ENCODE measurements around the gene LAMA2. TPM values are rescaled to one million over a fixed set of nuclear protein-coding genes. Genes with fewer than 3 reads are reported as not detected.

The LAMA2 gene
- total RNA-seq, 1 donor from 2014 or later: 0.17 TPM

DNA sequence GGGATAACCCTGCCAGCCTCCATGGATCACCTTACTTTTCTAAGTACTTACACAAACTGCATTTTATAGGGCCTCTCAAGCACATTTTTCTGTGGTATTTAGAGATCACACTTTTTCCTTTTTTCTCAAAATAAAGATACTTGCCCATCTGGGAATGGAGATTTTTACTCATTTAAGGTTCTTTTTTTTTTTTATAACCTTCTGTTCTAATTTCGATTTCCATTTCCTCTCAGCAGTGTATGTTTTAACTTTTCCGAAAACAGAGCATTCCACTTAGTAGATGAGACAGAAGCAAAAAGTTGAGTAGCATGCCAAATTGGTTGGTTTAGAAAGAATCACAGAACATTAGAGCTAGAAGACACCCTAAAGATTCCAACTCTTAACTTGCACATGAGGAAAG is 612.7 kb downstream of the LAMA2 start:
- DNase-seq: no peak

DNA sequence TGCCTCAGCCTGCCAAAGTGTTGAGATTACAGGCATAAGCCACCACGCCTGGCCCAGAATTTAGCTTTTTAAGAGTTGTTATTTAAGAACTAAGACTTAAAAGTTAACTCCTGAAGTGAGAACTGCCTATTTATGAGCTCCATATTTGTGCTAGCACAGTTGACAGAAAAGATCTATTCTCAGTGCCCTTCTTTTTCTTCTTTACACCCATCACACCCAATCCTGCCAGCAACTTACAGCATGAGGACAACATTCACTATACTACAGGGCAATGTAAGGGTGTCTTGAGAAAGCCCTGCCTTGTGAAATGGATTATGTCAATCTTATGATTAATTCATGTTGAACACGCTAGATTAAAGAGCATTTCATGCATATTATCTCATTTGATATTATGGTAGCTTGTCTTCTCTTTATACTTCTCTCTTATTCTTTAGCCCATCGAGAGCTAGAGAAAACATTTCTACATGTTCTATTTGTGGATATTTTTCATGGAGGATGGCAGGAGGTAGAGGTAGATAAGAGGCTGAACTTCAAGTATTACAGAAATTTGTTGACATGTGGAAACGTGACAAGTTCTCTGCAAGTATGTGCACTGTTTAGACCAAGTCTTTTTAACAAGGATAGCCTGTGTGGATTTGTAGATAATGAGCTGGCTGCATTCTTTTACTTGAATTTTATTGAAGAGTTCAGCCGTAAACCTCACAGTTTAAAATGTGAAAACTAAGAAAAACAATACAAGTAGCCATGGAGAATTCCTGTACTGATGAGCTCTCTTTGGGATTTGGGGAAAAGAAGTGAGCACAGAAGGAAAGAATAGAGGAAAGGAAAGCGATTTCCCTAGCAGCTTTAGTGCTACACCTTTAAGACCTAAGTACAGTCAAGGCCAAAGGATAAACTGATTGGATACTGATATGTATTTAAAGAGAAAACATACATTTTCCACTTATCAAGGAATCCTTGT is 614.8 kb downstream of the LAMA2 start:
- DNase-seq: no peak

DNA sequence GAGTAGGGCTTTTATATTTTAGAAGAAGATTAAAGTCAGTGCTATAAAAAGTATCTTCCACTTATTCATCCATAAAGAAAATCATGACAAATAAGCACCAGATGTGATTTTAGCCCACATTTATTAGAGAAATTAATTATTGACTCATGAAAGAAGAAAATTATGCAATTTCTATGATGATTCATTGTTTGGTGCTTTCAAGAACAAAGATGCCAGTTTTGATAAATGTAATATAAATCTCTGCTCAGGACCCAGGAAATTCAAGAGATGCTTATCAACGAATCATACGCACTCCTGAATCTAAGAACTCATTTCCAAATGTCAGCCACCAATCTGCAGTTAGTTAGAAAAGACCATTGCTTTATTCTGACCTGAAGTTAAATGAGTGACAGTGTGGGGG is 615.6 kb downstream of the LAMA2 start:
- DNase-seq: no peak

DNA sequence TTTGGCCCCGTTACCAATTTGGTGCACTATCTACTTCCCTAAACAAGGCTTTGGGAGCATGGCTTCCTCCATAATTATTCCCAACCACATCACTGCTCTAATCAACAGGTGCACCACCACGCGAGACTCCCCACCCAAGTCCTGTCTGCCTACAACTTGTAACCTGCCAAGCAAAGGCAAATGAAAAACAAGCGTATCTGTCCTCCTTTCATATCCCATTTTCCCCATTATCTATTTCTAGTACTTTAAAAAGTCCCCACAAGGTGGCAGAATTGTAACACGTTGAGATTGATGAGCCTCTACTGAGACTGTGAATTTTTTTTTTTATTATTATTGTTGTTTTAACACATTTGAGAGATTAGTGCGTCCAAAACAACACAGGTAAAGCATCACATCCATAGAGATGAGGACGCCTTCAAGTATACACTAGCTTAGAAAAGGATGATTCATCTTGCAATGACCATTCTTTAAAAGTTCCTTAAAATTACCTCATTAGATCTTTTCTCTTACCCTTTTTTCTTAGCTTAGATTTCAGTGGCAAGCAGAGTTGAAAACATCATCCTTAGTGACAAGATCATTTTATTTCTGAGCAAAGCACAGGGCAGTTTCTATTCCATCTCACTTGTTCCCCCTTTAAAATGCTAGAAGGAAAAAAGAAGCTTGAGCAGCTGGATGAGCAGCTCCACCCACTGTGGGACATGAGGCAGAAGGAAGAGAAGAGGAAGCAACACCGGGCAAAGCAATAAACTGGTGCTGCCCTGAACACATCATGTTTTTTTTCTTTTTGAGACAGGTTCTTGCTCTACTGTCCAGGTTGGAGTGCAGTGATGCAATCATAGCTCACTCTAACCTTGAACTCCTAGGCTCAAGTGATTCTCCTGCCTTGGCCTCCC is 616.3 kb downstream of the LAMA2 start:
- peak; percentile 77 for DNase-seq

DNA sequence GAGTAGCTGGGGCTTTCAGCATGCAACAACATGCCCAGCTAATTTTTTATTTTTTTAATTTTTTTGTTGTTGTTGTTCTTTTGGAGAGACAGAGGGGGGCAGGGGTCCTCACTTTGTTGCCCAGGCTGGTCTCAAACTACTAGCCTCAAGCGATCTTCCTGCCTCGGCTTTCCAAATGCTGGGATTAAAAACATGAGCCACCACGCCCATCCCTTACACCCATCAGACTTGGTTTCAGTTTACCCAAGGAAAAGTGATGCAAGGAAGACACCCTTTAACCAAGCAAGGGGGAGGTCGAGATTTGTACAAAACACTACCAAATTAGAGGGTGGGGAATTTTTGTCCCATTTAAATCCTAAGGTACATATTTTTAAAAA is 616.9 kb downstream of the LAMA2 start:
- DNase-seq: no peak

DNA sequence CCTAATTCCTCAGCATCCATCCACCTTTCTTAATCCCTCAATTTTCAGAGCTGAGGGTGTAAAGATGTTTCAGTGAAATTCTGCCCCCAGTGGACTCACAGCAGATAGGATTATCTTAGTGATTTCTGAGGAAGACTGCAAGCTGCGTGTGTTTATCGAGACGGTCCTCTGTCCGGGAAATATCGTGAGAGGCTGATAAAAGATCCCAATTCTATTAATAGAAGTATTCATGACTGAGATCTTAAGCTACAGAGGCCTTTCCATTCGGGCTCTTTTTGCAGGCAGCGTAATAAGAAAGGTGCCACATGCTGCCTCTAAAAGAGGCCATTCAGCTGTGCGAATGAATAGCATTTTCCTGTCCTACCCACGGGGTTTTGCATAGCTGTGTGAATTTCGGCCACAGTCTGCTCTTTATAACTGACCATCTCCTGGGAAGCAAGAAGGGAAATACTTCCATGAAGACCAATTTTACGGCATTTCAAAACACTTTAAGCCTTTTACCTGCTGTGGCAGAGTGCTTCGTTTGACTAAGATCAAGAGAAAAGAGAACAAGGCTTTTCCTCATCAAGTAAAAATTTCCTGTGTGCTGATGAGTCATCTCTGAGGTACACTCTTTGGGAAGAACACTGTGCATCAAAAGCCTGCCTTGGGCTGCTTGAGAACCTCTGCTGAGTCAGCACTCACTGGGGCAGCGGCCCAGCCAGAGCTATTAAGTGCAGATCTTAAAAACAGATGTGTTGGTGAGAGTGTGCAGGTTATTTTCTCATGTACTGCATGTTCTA is 618.2 kb downstream of the LAMA2 start:
- DNase-seq: peak; percentile 83

DNA sequence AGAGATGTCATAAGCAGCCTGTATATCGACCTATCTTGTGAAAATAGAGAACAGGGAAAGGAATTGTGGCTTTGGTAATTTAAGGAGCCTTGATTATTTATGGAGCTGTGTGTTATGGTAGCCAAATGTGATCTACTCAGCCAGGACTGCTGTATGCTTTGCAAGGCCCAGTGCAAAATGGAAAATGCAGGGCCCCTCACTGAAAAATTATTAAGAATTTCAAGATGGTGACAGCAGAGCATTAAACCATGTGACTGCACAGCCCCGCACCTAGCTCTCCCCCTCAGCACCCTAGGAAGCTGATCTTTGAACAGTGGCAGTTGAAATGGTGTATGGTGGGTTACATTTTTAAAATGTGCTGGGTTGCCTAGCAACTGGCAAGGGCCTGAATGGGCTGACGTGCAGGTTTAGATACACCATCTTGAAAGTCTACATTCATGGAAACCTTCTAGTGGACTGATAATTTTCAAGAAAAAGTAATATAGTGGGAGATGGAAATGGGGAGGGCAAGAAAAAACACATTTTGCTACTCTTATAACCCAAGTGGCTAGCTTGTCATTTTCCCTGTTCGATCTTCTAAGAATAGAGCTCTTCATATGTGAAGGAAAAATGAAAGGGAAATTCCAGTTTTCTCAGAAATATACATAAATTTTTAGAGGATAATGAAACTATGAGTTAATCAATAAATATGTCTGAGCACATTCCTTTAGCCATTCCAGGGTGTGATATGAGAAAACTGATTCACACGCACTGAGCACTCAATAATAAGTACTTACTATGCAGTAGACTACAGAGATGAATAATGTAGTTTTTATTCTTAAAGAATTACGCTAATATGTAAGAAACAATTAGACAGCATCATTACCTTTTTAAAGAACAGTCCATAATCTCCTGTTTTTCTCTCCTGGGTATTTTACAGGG is 619.1 kb downstream of the LAMA2 start:
- DNase-seq: no peak

DNA sequence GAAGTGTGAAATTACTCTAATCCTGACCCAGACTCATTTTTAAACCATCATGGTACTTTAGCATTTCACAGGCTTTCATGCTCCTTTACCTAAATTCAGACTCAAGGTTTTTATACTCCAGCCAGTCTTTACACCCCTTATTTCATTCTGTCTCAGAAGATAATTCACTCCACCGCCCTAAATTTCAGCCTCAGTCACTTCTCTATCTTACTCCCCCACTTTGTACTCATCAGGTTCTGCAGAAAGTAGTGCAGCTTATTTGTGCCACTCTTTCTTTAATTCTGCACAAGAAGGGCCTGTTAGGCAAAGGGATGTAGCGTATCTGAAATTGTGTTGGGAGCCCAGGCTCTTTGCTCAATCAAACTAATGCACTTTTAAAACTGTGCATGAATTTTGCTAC is 621.5 kb downstream of the LAMA2 start:
- no peak for DNase-seq

DNA sequence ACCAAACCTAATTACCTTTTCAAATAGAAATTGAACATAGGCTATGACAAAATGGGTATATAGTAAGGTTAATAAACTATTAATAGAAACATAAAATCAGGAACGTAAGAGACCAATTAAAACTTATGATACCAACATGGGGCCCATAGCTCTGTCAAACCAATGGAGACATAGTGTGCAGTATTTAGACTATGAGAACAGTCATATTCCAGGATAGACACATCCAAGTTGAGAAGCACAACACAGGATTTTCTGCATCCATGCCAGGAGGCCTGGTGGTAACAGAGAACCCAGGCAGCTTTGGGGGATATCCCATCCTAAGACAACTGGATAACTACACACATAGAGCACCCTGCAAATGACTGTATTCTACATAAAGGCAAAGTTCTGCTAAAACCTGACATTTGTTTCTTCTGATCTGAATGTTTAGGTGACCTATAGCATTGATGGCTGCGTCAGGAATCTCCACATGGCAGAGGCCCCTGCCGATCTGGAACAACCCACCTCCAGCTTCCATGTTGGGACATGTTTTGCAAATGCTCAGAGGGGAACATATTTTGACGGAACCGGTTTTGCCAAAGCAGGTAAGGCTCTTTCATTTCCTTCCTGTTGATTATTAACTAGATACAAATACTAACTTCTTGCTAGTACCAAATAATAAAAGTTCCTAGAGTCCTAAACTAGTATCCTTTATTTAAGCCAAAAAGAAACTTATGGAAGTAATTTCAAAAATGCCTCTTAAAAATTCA is 624.3 kb downstream of the LAMA2 start:
- DNase-seq: no peak

DNA sequence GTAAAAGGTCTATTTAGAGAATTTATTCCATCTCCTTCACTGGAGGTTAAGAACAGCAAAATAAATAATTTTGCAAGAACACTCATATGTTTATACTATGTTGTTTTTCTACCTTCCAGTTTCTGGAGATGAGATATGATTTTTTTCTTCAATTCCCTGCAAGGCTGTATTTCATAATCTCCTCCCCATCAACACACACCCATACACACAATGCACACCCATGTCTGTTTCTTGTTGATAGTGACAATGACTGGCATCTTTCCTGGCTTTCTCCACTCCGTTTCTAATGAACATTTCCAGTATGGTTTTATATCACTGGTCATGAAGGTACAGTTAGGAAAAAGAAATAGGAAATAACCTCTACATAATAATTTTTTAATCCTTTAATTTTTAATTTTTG is 624.9 kb downstream of the LAMA2 start:
- DNase-seq: no peak

DNA sequence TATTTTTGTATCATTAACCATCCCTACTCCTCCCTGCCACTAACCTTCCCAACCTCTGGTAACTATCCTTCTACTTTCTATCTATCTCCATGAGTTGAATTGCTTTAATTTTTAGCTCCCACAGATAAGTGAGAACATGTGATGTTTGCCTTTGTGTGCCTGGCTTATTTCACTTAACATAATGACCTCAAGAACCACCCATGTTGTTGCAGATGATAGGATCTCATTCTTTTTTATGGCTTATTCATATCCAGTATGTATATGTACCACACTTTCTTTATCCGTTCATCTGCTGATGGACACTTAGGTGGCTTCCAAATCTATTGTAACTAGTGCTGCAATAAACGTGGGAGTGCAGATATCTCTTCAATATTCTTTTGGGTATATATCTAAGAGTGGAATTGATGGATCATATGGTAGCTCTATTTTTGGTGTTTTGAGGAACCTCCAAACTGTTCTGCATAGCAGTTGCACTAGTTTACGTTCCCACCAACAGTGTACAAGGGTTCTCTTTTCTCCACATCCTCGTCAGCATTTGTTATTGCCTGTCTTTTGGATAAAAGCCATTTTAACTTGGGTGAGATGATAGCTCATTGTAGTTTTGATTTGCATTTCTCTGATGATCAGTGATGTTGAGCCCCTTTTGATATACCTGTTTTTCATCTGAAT is 625.7 kb downstream of the LAMA2 start:
- DNase-seq: no peak

DNA sequence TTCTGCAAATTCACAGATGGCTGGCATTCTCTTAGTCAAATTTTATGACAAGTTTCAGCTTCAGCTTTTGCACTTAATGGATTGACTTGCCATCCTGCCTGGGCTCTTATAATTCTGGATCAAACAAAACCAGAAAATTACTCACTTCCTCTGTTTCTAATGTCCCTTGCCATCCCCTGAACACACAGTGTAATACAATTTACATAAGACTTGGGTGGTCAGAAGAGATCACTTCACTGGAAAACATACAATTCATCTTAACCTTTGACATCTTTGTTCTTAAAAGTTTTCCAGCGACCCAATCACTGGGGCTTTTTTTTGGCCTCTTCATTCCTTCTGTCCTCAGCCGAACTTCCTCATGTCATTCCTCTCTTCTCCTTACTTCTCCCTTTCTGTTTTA is 628.0 kb downstream of the LAMA2 start:
- peak; percentile 55 for DNase-seq

DNA sequence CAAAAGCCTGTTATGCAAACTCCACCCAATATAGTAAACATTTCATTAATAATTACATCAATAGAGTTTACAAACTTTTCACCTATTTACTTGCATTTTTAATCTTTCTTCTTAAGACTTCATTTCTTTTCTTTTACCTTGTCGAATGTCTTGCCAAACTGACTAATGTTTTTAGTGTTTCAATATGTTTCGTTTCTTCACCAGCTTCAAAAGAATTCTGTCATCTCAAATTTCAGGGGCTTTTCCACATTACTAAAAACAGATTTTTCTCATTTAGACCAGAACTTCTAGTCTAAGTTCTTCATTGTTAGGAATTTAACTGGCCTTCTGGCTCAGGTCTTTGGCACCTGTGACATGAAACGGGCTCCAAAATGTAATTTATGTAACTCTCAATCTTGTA is 630.5 kb downstream of the LAMA2 start:
- DNase-seq: no peak

DNA sequence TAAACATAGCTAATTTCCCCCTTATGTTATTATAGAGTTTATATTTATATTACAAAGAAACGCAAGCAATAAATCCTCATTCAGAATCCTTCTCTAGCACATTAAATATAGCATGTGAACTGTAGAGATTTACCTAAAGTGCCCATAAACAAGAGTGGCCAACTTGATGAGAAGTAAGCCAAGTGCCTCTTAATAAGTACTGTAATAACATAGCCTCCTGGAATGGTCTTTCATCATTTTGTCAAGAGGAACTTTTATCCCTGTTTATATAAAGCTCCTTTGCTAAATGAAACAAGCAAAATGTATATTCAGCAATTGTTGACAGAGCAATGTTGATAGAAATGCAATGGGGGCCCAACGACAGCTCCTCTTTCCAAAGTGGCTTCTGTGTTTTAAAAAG is 632.1 kb downstream of the LAMA2 start:
- DNase-seq: no peak

DNA sequence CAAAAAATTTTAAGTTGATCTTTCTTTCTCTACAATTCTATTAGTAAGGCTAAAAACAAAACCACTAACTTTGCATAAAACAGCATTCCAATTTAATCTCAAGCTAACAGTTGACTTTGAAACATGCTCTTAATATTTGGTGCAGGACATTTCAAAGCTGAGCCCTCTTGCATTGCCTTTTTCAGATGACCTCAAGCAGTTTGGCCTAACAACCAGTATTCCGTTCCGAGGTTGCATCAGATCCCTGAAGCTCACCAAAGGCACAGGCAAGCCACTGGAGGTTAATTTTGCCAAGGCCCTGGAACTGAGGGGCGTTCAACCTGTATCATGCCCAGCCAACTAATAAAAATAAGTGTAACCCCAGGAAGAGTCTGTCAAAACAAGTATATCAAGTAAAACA is 633.1 kb downstream of the LAMA2 start:
- no peak for DNase-seq

DNA sequence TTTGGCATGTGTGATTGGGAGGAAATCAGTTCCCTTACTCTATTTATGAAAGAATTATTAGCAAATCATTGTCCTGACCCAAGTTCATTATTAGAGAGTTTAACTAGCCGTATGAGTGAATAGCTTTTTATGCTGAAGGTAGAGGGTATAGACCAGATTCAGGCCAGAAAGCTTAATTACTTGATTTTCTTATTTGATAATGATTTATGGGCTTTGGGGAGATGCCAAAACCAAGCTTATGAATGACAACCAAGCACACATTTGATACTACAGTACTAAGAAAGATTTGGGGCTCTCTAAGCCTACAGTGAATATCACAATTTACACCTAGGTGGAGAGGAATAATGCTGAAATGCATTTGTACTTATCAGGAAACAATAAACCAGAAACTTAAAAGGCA is 633.8 kb downstream of the LAMA2 start:
- peak; percentile 14 for DNase-seq

DNA sequence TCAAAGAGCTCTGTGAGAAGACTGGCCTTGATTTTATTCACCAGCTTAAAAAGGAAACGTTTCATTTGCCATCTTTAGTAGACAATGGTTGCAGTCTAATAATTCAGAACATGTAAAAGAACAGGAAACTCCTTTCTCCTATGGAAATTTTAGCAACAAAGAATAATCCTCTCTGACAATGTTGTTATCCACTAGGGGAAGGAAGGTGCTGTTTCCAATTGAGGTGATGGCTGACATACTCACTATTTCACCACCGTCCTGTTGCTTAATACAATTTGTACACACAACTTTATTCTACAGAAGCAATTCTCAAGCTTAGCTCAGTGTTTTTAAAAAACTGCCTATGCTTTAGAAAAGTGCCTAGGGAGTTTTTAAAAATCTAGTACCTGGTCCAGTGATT is 634.4 kb downstream of the LAMA2 start:
- DNase-seq: peak; percentile 56

DNA sequence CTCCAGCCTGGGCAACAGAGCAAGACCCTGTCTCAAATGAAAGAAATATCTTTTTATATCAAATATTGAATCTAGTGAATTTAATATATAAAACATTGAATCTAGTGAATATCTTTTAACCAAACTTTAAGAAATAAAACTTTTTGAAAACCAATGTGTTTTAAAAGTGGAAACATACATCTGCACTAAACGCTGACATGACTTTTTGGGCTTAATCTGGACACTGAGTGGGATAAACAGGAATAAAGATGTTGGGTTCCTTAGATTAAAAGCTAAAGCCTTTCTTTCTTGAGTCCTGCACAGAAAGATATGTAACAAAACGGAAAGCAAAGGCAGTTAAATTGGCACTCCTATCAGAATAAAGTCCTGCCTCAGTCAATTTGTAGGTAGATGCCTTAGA is 636.8 kb downstream of the LAMA2 start:
- DNase-seq: no peak

DNA sequence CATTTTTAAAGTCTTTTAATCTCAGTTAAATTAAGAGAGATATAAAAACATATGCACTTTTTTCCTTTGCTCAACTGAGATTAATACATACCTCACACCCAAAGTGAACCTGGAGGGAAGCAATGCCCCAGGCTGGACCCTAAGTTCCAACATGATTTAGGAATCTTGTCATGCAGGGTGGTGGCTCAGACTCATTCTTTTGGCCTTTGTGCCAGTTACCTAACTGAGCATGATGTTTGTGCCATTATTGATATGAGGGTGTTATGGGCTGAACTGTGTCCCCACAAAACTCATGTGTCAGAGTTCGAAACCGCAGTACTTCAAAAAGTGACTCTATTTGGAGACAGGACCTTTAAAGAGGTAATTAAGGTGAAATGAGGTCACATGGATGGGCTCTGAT is 639.0 kb downstream of the LAMA2 start:
- DNase-seq: no peak

DNA sequence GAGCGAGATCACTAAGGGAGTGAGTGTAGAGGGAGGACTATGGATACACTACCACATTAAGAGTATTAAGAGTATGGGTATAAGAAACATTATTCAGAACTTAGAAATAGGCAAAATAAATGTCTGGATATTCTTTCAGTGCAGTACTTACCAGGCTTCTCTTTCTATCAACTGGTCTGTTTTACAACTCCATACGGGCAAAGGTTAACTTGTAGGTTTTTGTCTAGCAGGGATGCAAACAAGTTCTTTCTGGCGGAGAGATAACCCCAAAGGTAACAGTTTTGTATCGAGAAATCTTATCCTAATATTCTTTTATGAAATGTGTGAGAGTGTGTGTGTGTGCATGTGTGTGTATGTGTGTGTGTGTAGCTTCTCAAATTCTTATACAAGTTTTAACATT is 640.9 kb downstream of the LAMA2 start:
- DNase-seq: no peak
